ENCODE measurements around the gene CCDC28A. TPM values are rescaled to one million over a fixed set of nuclear protein-coding genes. Genes with fewer than 3 reads are reported as not detected.

The CCDC28A gene
- total RNA-seq, 6 donors from 2014 or later, result 12.7 to 39.6 (median 22.8) TPM

- no peaks in the 10 kb centered on the region for H3K27me3 ChIP-seq
- no peaks in the 10 kb centered on the region for H3K9me3 ChIP-seq
- TF ChIP-seq EP300 (IDR thresholded peaks at IDR 0.05), result no peak
- TF ChIP-seq POLR2AphosphoS5 (IDR thresholded peaks at IDR 0.05), result no peak
- TF ChIP-seq POLR2A (IDR thresholded peaks at IDR 0.05), result no peak
- TF ChIP-seq, protein P1, sequence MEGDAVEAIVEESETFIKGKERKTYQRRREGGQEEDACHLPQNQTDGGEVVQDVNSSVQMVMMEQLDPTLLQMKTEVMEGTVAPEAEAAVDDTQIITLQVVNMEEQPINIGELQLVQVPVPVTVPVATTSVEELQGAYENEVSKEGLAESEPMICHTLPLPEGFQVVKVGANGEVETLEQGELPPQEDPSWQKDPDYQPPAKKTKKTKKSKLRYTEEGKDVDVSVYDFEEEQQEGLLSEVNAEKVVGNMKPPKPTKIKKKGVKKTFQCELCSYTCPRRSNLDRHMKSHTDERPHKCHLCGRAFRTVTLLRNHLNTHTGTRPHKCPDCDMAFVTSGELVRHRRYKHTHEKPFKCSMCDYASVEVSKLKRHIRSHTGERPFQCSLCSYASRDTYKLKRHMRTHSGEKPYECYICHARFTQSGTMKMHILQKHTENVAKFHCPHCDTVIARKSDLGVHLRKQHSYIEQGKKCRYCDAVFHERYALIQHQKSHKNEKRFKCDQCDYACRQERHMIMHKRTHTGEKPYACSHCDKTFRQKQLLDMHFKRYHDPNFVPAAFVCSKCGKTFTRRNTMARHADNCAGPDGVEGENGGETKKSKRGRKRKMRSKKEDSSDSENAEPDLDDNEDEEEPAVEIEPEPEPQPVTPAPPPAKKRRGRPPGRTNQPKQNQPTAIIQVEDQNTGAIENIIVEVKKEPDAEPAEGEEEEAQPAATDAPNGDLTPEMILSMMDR (IDR thresholded peaks at IDR 0.05), result no peak
- H3K36me3 ChIP-seq, result no peaks in the 10 kb centered on the region
- DNase-seq (no peak), ATAC-seq (ENCODE audit: low FRiP score in 2 of 2) (no peak)
- H3K27ac ChIP-seq, result no peak overlapping the region
- H3K4me3 ChIP-seq, result no peak overlapping the region
- WGBS, 2 donors, result 94 to 96% methylated on average over 2 of the region's 2 CpGs
- peaks cover 0 to 7% (median 0%) of the 10 kb centered on the region in 4 donors for H3K4me1 ChIP-seq
Observed at GRCh38 chr6:138832182-138832581, 58.6 kb downstream of the CCDC28A start.

DNA sequence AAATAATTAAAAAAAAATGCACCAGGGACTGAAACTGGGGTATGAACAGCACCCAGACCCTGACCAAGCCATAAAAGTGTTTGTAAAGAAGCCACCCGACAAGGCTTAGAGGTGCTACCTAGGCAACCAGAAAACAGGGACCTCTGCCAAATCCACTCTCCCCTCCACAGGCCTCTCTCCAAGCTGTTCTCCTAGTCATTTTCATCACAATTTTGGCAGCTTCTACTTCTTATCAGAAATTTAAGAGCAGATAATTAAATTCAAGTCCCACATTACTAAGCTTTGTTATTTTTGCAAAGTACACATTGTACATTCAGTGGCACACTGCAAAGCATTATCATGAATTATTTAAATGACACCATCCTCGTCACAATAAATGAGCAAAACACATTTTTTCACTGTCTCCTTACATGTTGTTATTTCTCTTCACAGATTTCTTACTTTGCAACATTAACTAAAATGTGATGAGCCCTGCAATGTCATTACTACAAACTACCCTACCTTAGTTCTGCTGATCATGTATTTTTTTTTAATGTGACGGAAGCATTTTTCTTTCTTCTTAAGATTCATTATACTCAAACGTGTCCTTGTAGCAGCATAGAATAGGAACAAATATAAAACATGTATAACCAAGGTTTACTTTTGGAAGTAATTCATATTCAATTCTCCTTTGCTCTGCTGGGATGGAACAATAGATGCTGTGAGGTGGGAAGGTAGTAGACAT, 60.4 kb downstream of the CCDC28A start:
- no peak for TF ChIP-seq POLR2AphosphoS5 (IDR thresholded peaks at IDR 0.05)
- no peak for TF ChIP-seq POLR2A (IDR thresholded peaks at IDR 0.05)
- no peak for TF ChIP-seq EP300 (IDR thresholded peaks at IDR 0.05)
- TF ChIP-seq, protein P1 (IDR thresholded peaks at IDR 0.05), result no peak
- peaks cover 0 to 7% (median 0%) of the 10 kb centered on the region in 4 donors for H3K4me1 ChIP-seq
- H3K27me3 ChIP-seq, result no peaks in the 10 kb centered on the region
- 52 to 59% methylated on average over 4 of the region's 4 CpGs for WGBS, 2 donors
- H3K4me3 ChIP-seq, result no peak overlapping the region
- H3K36me3 ChIP-seq, result no peaks in the 10 kb centered on the region
- ATAC-seq (ENCODE audit: low FRiP score in 2 of 2) (peak; percentile 67 to 82), DNase-seq (peak in 1 of 2 donors; percentile 43)
- H3K27ac ChIP-seq, result no peak overlapping the region
- no peaks in the 10 kb centered on the region for H3K9me3 ChIP-seq

DNA sequence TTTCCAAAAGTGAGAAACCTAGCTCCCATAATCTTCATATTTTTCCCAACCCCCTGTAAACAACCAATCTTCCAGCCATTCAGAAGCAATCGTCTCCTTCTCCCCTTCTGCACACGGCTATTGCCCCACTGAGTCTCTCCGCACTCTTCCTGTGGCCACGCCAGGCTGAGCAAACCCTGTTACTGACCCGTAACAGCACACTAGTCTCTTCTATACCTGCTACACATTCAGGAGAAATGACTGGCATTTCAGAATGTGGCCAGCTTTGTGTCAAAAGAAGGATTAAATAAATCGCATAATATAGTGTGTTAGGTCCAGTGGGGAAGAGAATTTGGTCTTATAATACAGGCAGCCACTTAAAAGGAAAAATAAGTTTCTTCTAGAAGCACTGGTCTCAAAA, 63.7 kb downstream of the CCDC28A start:
- Histone ChIP-seq H3K4me3 (no peak overlapping the region), H3K27ac (no peak overlapping the region), H3K36me3 (no peaks in the 10 kb centered on the region), H3K9me3 (no peaks in the 10 kb centered on the region), H3K4me1 (peaks cover 0 to 7% (median 0%) of the 10 kb centered on the region in 4 donors), H3K27me3 (no peaks in the 10 kb centered on the region)
- no peak for TF ChIP-seq POLR2AphosphoS5 (IDR thresholded peaks at IDR 0.05)
- TF ChIP-seq EP300 (IDR thresholded peaks at IDR 0.05), result no peak
- no peak for TF ChIP-seq POLR2A (IDR thresholded peaks at IDR 0.05)
- TF ChIP-seq, protein P1 (IDR thresholded peaks at IDR 0.05), result no peak
- 93 to 95% methylated on average over 6 of the region's 6 CpGs for WGBS, 2 donors
- DNase-seq (no peak), ATAC-seq (ENCODE audit: low FRiP score in 2 of 2) (no peak)

Other genes starting within 250 kb of the CCDC28A start
- 10 to 100 TPM in 1 of 6 donors, 1 to 10 TPM in 4, under 1 TPM in 1; 0.20 to 28.4 (median 3.1) TPM for gene ECT2L, start 22.3 kb downstream of the CCDC28A start, total RNA-seq
- 10 to 100 TPM; 30.8 to 90.1 (median 38.6) TPM for gene REPS1, start 214.5 kb downstream of the CCDC28A start, total RNA-seq

Data from upper lobe of left lung (tissue), 6 donors.